ENCODE measurements around the gene ATXN1.
"Not testable (repeated sequence)": the region's sequence is repeated elsewhere in the genome, so short reads cannot be mapped to it uniquely, and the experiment has no call there.

The ATXN1 gene

GRCh38 chr6:16702627-16703378 lies 58.5 kb downstream of the ATXN1 start:
- not testable (repeated sequence) for DNase-seq (ENCODE audit: low read depth in 1 of 2, low spot score in 1 of 2)

GRCh38 chr6:16700916-16701234 lies 60.4 kb downstream of the ATXN1 start:
- DNase-seq (ENCODE audit: low read depth in 1 of 2, low spot score in 1 of 2), result no peak

DNA sequence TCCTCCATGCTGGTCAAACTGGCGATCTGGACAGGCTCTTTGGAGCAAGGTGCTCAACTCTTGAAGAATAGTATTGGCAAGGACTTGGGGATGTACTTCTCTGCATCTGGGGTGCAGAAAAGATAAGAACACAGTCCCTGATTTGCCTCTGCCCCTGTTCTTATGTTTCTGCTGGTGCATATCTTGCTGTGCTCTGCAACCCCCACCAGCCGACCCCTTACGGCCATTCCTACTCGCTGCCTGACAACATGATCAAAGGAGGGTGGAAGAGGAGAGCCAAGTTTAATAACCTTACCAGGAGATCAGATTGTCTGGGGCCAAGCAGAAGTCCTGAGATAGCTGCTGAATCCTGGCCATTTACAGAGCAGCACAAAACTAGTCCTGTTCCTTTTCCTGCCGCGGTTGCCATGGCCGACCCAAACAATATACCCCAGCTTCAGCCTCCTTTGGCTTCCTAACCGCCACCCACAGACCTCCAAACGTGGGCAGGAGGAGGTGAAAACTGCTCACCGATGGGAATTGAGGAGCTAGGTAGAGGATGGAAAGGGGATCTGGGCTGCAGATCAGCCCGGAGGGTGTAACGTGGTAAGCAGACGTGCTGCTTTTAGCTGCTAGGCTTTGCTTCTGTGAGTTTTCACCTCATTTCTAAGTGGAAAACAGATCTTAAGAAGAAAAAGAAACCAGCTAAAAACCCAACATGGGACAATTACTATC lies 60.9 kb downstream of the ATXN1 start:
- DNase-seq (ENCODE audit: low read depth in 1 of 2, low spot score in 1 of 2), result no peak

DNA sequence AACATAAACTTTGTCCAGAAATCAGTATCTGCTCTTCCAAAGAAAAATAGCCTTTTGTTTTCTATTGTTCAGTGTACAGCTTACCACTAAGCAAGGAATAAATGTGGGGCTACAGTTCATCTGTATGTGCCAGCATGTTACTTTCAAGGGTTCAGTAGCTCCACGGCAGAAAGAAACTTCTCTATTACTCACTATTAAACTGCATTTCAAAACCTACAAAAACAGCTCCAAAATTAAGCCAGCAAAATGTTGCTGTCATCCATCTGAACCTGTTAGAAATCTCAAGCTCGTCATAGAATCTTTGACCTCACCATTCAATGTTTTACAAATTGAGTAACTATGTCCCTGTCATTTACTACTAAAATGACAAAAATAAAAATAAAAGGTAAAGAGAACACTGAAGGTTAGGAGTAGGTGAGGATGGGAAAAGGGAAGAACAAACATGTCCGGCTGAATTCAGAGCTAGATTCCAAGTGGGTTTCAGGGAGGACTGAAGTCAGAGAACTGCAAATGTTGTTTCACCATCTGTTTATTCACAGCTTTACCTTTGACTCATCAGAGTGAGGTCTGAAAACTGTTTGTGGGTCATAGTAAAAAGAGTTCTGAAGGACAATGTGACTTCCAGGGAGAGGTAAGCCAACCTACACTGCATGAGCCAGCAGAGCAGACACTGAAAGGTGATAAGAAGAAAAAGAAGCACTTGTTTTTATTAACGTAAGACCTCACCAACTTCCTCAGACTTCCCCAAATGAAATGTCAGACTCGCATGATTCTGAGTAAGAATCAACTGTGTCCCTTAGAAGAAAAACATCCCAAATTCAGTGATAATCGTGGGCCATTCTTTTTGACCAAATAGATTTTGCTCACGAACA lies 62.0 kb downstream of the ATXN1 start:
- DNase-seq (ENCODE audit: low read depth in 1 of 2, low spot score in 1 of 2), result no peak

- no peak for DNase-seq (ENCODE audit: low read depth in 1 of 2, low spot score in 1 of 2)
These were observed 63.1 kb downstream of the ATXN1 start for GRCh38 chr6:16698162-16698533.

- no peak for DNase-seq (ENCODE audit: low read depth in 1 of 2, low spot score in 1 of 2)
These were observed 63.7 kb downstream of the ATXN1 start for GRCh38 chr6:16697437-16698161.

DNA sequence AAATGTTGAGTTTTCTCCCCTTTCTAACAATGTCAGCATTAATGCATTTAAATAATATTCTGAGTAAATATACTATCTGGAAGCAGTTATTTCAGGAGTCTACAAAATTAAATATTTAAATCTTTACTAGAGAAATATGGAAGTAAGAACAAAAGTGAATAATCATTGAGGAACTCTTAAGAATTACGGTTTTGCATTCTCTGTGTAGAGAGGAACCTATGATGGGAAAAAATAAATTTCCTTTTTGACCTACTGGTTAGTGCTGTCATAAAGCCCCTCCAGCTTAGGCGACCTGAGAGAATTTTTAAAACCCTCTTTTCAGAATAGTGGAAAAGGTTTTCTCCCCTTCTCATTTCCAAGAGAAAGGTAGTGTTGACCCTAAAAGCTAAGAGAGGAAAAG lies 64.8 kb downstream of the ATXN1 start:
- DNase-seq (ENCODE audit: low read depth in 1 of 2, low spot score in 1 of 2), result no peak

DNA sequence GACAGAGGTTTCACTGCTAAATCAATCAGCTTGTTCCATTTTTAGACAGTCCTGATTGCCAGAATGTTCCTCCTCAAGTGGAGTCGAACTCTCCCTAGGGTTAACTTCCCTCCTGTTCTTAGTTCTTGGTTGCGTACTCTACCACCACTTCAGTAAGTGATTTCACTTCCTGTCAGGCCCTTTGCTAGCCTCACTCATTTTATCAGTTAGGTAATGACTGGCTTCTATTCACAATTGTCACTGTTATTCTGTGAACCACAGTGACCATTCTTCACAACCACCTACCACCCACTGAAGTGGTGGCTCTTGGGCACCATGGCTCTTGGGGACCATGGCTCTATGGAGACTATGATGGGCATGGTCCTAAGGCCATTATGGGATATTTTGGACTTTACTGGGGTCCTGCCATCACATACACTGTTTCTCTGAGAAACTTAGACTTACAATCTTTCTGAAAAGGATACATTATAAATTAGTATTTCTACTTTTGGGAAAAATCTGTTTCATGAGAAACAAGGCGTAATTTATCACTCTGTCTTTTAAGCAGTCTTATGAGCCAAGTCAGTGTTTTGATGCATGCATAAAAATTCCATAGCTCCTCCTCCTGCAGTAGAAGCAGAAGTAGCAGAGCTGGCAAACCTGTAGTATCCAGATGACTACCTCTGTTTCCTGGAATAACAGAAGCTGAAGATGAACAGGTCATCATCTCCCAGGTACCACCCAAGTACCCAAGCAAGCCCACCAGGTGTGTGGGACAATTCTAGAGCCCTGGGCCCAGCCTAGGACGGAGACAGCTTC lies 66.3 kb downstream of the ATXN1 start:
- DNase-seq (ENCODE audit: low read depth in 1 of 2, low spot score in 1 of 2), result no peak

- no peak for DNase-seq (ENCODE audit: low read depth in 1 of 2, low spot score in 1 of 2)
These were observed 69.9 kb downstream of the ATXN1 start for GRCh38 chr6:16691324-16691723.

DNA sequence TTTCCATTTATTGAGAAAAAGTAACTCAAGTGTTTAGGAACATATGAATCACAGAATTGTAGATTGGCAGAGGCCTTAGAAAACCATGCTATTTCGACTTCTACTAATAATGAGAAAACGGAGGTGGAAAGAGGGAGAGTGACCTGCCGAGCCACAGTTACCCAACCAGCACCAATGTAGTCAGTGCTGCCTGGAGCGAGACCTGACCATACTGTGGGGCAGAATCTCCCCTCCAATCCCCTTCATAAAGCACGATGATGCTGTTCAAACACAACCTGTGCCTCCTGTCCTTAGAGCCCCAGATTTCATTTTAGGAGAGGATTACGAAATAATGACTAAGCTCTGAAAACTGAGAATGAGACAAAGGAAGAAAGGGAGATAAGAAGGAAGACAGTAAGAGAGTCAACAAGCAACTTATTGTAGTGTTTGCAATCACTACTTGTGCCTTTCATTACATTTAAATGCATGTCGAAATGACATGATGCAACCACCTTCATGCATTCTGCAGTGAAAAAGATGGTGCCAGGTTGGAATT lies 70.6 kb downstream of the ATXN1 start:
- DNase-seq (ENCODE audit: low read depth in 1 of 2, low spot score in 1 of 2), result no peak

DNA sequence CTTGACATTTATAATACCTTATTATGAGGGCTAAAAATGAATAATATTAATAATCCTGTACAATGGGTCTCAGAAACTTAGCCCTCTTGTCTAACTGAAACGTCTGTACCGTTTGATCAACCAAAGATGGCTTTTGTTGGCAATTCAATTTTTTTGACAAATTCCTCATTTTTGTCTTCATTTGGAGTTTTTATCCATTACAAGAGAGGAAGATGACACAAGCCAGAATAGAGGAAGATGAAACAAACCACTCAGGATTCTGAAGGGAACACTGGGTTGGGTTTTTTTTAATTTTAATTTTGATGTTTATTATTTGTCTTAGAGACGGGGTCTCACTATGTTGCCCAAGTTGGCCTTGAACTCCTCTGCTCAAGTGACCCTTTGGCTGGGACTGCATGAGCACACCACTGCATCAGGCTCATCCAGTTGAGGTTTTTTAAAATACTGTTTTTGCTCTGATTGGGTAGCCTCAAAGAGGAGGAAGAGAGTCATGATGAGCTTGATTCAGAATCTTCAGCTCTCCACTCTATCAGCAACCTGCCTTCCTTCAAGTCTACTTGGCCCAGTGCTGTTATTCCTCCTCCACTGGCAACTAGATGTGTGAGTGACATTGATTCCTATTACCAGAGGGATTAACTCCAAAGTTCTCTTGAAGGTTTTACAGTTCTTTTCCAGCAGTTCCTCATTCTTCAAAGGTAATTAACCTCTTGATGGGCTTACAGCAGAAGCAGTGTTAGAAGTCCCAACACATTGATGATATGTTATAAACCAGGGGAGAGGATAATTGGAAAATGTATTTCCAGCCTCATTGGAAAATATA lies 71.3 kb downstream of the ATXN1 start:
- DNase-seq (ENCODE audit: low read depth in 1 of 2, low spot score in 1 of 2), result no peak

- no peak for DNase-seq (ENCODE audit: low read depth in 1 of 2, low spot score in 1 of 2)
These were observed 72.2 kb downstream of the ATXN1 start for GRCh38 chr6:16688984-16689636.

DNA sequence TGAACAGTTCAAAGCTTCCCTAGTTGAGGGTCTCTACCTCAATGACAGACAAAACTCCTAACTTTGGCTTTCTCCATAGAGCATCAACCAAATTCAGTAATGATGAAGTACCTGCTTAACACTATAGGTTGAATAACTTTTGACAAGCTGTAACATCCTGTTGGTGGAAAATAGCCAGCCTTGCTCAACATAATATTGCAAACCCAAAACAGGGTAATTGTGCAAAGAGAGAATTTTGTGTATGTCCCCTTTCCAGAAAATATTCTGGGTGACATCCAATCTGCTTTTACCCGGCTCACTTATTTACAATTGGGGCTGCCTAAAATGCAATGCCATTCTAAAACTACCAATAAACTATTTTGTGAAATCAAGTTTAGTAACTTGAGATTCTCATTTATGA lies 72.8 kb downstream of the ATXN1 start:
- DNase-seq (ENCODE audit: low read depth in 1 of 2, low spot score in 1 of 2), result no peak

DNA sequence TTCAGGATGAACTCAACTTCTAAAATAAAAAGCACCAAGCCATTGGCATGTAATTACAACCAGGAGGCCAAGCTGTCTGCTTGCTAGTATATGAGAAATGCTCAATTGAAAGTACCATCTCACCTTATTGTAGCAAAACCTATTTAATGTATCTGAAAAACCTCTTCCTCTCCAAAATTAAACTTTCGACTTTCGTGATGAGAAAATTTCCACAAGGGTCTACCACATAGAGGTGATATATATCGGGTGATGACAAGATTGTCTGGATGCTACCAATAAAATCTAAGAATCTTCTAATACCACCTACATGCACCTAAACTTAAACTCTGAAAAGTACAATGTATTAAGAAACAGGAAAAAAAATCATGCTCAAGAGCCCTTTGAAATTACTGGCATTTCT lies 74.2 kb downstream of the ATXN1 start:
- no peak for DNase-seq (ENCODE audit: low read depth in 1 of 2, low spot score in 1 of 2)

DNA sequence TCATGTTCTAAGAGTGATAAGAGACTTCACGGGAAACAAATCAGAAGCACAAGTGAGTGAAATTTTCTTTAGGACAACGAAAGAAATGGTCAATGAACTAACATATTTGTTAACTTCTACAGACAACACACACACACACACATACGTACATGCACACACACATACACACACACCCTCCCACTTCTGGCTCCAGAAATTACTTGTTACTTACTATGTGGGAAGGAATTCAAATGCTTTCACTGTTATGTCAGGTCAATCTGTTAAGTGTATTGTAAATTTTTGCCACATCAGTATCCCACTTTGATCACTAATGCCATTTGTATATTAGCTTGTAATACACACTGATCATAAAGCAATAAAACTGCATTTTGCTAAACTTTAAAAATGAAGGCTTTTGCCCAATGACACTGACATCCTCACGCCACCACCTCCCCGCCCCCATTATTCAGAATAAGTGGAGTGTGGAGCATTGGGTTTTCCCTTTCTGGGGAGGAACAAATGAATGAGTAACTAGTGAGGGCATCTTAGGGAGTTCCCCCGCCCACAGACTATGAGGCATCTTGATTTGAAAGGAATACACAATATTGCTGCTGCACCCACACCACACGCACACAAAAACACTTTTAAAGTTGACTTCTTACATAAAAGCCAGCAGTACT lies 76.2 kb downstream of the ATXN1 start:
- DNase-seq (ENCODE audit: low read depth in 1 of 2, low spot score in 1 of 2), result peak; percentile 64 to 93

GRCh38 chr6:16684195-16684689 lies 77.0 kb downstream of the ATXN1 start:
- no peak for DNase-seq (ENCODE audit: low read depth in 1 of 2, low spot score in 1 of 2)

DNA sequence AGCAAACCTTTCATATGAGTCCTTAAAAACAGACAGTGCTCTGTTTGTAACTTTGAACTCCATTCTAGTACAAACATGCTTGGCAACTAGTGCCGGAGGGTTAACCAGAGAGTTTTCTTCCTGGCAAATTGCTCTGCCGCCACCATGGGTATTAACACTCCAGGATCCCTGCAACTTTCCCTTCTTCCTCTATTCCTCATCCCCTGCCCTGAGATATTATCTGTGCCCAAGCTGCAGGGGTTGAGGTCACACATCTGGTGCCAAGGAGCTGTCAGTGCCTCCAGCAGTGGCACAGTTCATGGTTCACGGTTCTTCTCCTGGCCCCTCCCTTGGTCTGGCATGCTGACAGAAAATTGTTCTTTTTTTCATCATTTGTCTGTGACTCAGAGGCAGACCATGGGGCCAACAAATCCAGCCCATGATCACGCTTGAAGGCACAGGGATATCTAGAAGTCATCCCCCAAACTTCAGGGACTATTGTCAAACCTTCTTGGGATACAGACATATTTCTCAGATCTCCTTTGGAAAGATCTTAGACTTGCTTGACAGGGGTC lies 77.5 kb downstream of the ATXN1 start:
- no peak for DNase-seq (ENCODE audit: low read depth in 1 of 2, low spot score in 1 of 2)

Measured in activated CD4-positive, alpha-beta T cell treated with anti-CD3 and anti-CD28 coated beads, Interleukin-2, amount 50 U/mL, for 24 hours (primary cell).